NCI-H1436 treated with DMSO at 0.1 percent for 48 hours (cell line): Measurements from ENCODE around the gene LRG1.
"Not testable (repeated sequence)": the region's sequence is repeated elsewhere in the genome, so short reads cannot be mapped to it uniquely, and the experiment has no call there.

Experiments
- DNase-seq: peaks from one replicate; lab custom pipeline; 2025; lab: John Stamatoyannopoulos, UW

LRG1 gene

GRCh38 chr19:4527377-4527776 is 12.5 kb downstream of the LRG1 start:
- DNase-seq = not testable (repeated sequence)

- DNase-seq = no peak
These were observed 14.3 kb downstream of the LRG1 start for GRCh38 chr19:4525563-4526002.

- no peak for DNase-seq
These were observed 14.9 kb downstream of the LRG1 start for GRCh38 chr19:4524808-4525562.

- no peak for DNase-seq
These were observed 16.3 kb downstream of the LRG1 start for GRCh38 chr19:4523306-4524110.

GRCh38 chr19:4522291-4523002 is 17.4 kb downstream of the LRG1 start:
- no peak for DNase-seq

- DNase-seq = no peak
These were observed 18.0 kb downstream of the LRG1 start for GRCh38 chr19:4521888-4522242.

GRCh38 chr19:4521170-4521887 is 18.5 kb downstream of the LRG1 start:
- no peak for DNase-seq

GRCh38 chr19:4519521-4520277 is 20.1 kb downstream of the LRG1 start:
- DNase-seq = no peak

GRCh38 chr19:4519172-4519496 is 20.7 kb downstream of the LRG1 start:
- DNase-seq = no peak

GRCh38 chr19:4518345-4519171 is 21.3 kb downstream of the LRG1 start, which contains the start of gene PLIN4:
Gene PLIN4, minus strand, starts transcription at chr19:4518486. Its CDS starts 214 bp downstream, at chr19:4518272.
- DNase-seq = no peak

- no peak for DNase-seq
These were observed 22.3 kb downstream of the LRG1 start for GRCh38 chr19:4517451-4518057.

- DNase-seq = no peak
These were observed 22.9 kb downstream of the LRG1 start for GRCh38 chr19:4516939-4517300.

- DNase-seq = no peak
These were observed 23.5 kb downstream of the LRG1 start for GRCh38 chr19:4516199-4516938.

- no peak for DNase-seq
These were observed 24.1 kb downstream of the LRG1 start for GRCh38 chr19:4515732-4516131.

- no peak for DNase-seq
These were observed 26.6 kb downstream of the LRG1 start for GRCh38 chr19:4513248-4513647.

GRCh38 chr19:4512070-4512469 is 27.8 kb downstream of the LRG1 start:
- no peak for DNase-seq

GRCh38 chr19:4511300-4512054 is 28.4 kb downstream of the LRG1 start:
- no peak for DNase-seq

- no peak for DNase-seq
These were observed 29.2 kb downstream of the LRG1 start for GRCh38 chr19:4510435-4511255.
